Smooth muscle cell (in vitro differentiated cells): ENCODE results near the gene MAD1L1. TPM values are rescaled to one million over a fixed set of nuclear protein-coding genes. Genes with fewer than 3 reads are reported as not detected.
"Not testable (repeated sequence)": the region's sequence is repeated elsewhere in the genome, so short reads cannot be mapped to it uniquely, and the experiment has no call there.

ENCODE experiments used
- DNase-seq: peaks from one replicate; lab custom pipeline; 2025; ENCODE audit not compliant: unreplicated experiment; lab: John Stamatoyannopoulos, UW
- H2AFZ ChIP-seq: fragments of 200-600 bp; sonication (generic); 2 replicates; pipeline ENCODE4 v1.6.0; 2016; ENCODE audit warnings: antibody characterized with exemption, low read depth, mild to moderate bottlenecking
- H3F3A ChIP-seq: fragments of 200-600 bp; sonication (generic); 2 replicates; pipeline ENCODE4 v1.6.0; 2017; ENCODE audit warnings: antibody characterized with exemption, low read depth
- H3K27ac ChIP-seq: fragments of 200-600 bp; sonication (generic); 2 replicates; pipeline ENCODE4 v1.5.1; 2016; ENCODE audit warnings: low read depth, mild to moderate bottlenecking
- H3K27me3 ChIP-seq: fragments of 200-600 bp; sonication (generic); 2 replicates; pipeline ENCODE4 v1.6.1; 2016; ENCODE audit warnings: low read depth, mild to moderate bottlenecking
- H3K36me3 ChIP-seq: fragments of 200-600 bp; sonication (generic); 2 replicates; pipeline ENCODE4 v1.5.1; 2016; ENCODE audit warnings: low read depth
- H3K4me1 ChIP-seq: fragments of 200-600 bp; sonication (generic); 2 replicates; pipeline ENCODE4 v1.5.1; 2016; ENCODE audit warnings: low read depth
- H3K4me2 ChIP-seq: fragments of 200-600 bp; sonication (generic); 2 replicates; pipeline ENCODE4 v1.6.0; 2016; ENCODE audit warnings: mild to moderate bottlenecking
- H3K4me3 ChIP-seq: fragments of 200-600 bp; sonication (generic); 2 replicates; pipeline ENCODE4 v1.5.1; 2016; ENCODE audit warnings: mild to moderate bottlenecking
- H3K79me2 ChIP-seq: fragments of 200-600 bp; sonication (generic); 2 replicates; pipeline ENCODE4 v1.6.0; 2016; ENCODE audit warnings: low read depth, mild to moderate bottlenecking
- H3K9ac ChIP-seq: fragments of 200-600 bp; sonication (generic); 2 replicates; pipeline ENCODE4 v1.6.0; 2016; ENCODE audit warnings: low read depth
- H3K9me3 ChIP-seq: fragments of 200-600 bp; sonication (generic); replicated peaks from 2 replicates; pipeline ENCODE4 v1.5.1; 2016; ENCODE audit warnings: low read depth
- H4K20me1 ChIP-seq: fragments of 200-600 bp; sonication (generic); 2 replicates; pipeline ENCODE4 v1.6.0; 2016; ENCODE audit warnings: low read depth
- CTCF ChIP-seq: fragments of 200-600 bp; sonication (generic); IDR thresholded peaks from 2 replicates; pipeline ENCODE4 v1.5.1; 2017; ENCODE audit warnings: borderline replicate concordance, mild to moderate bottlenecking, antibody characterized with exemption; ENCODE audit not compliant: insufficient read depth, poor library complexity, severe bottlenecking
- WGBS: methylation state at CpG from one replicate; pipeline ENCODE4 v1.1.7; 2016; ENCODE audit warnings: low lambda C conversion rate; 5-methylcytosine and 5-hydroxymethylcytosine counted together
- polyA plus RNA-seq: library from polyadenylated mRNA; unstranded; fragments of >200 nt; fragmentation: Nextera tagmentation; extraction: Ambion mirVana; gene quantifications from 2 replicates; pipeline ENCODE4 v1.2.1, GENCODE V29; 2016
- total RNA-seq: library from RNA; depleted of rRNA; stranded (reverse); fragments of >200 nt; gene quantifications from 2 replicates; pipeline ENCODE4 v1.2.3, GENCODE V29; 2014

The MAD1L1 gene
- total and polyA plus RNA-seq, 2 experiments from 2014 or later, result 33.4 to 60.7 TPM

- Histone ChIP-seq H3K27me3 (no peaks in the 10 kb centered on the region), H3K36me3 (no peaks in the 10 kb centered on the region), H3K79me2 (no peaks in the 10 kb centered on the region), H3K4me3 (no peak overlapping the region), H4K20me1 (no peaks in the 10 kb centered on the region), H2AFZ (no peak overlapping the region), H3K27ac (peak overlapping the region; percentile 28), H3K9ac (no peak overlapping the region), H3K4me2 (peak overlapping the region; percentile 1), H3K4me1 (no peaks in the 10 kb centered on the region), H3K9me3 (no peaks in the 10 kb centered on the region), H3F3A (no peaks in the 10 kb centered on the region)
- DNase-seq, result no peak
- TF ChIP-seq CTCF, result no peak
- WGBS, result 90% methylated on average over 24 of the region's 31 CpGs
Observed at GRCh38 chr7:1842321-1843221, 390.2 kb downstream of the MAD1L1 start.

GRCh38 chr7:1841286-1842021 is 391.3 kb downstream of the MAD1L1 start:
- not testable (repeated sequence) for H3K4me1 ChIP-seq, DNase-seq

GRCh38 chr7:1840744-1841143 is 392.0 kb downstream of the MAD1L1 start:
- not testable (repeated sequence) for H3K4me2 ChIP-seq, H3K36me3 ChIP-seq, DNase-seq, H3K79me2 ChIP-seq, H3K27me3 ChIP-seq, H2AFZ ChIP-seq, H3K4me3 ChIP-seq, H3K9ac ChIP-seq, H3K9me3 ChIP-seq, H3K4me1 ChIP-seq, H3K27ac ChIP-seq, H3F3A ChIP-seq, H4K20me1 ChIP-seq
- WGBS, result 94% methylated on average over 18 of the region's 18 CpGs

More at GRCh38 chr7:1841286-1842021, 391.3 kb downstream of the MAD1L1 start:
- not testable (repeated sequence) for H3K4me3 ChIP-seq, H3K4me2 ChIP-seq, H3K27ac ChIP-seq, H3K36me3 ChIP-seq, H3K9me3 ChIP-seq, H3K9ac ChIP-seq, H3F3A ChIP-seq, H3K79me2 ChIP-seq, H3K27me3 ChIP-seq, H4K20me1 ChIP-seq, H2AFZ ChIP-seq
- 96% methylated on average over 38 of the region's 40 CpGs for WGBS

- 95% methylated on average over 14 of the region's 14 CpGs for WGBS
- H2AFZ ChIP-seq, result no peak overlapping the region
- H3K9ac ChIP-seq, result no peak overlapping the region
- no peak overlapping the region for H3K4me3 ChIP-seq
- H3K27me3 ChIP-seq, result no peaks in the 10 kb centered on the region
- H3F3A ChIP-seq, result no peaks in the 10 kb centered on the region
- no peaks in the 10 kb centered on the region for H3K36me3 ChIP-seq
- no peaks in the 10 kb centered on the region for H3K79me2 ChIP-seq
- H4K20me1 ChIP-seq, result no peaks in the 10 kb centered on the region
- H3K4me1 ChIP-seq, result no peaks in the 10 kb centered on the region
- no peak overlapping the region for H3K27ac ChIP-seq
- no peak for TF ChIP-seq CTCF
- DNase-seq, result no peak
- H3K9me3 ChIP-seq, result no peaks in the 10 kb centered on the region
- no peak overlapping the region for H3K4me2 ChIP-seq
Observed at GRCh38 chr7:1839701-1840100, 393.0 kb downstream of the MAD1L1 start.

GRCh38 chr7:1838911-1839531 is 393.7 kb downstream of the MAD1L1 start:
- not testable (repeated sequence) for H4K20me1 ChIP-seq, H3K27ac ChIP-seq, H3K79me2 ChIP-seq, H3K9ac ChIP-seq, H3K36me3 ChIP-seq, H3K4me1 ChIP-seq, H3F3A ChIP-seq, H3K27me3 ChIP-seq, DNase-seq, H2AFZ ChIP-seq, H3K9me3 ChIP-seq, H3K4me3 ChIP-seq, H3K4me2 ChIP-seq
- WGBS, result 95% methylated on average over 20 of the region's 21 CpGs

- H3K27ac ChIP-seq, H3K4me1 ChIP-seq, H2AFZ ChIP-seq, H3K4me3 ChIP-seq, H3F3A ChIP-seq, H3K9ac ChIP-seq, DNase-seq, H4K20me1 ChIP-seq, H3K9me3 ChIP-seq, H3K4me2 ChIP-seq, H3K36me3 ChIP-seq, H3K27me3 ChIP-seq, H3K79me2 ChIP-seq: not testable (repeated sequence)
- WGBS, result 94% methylated on average over 13 of the region's 13 CpGs
Observed at GRCh38 chr7:1838544-1838872, 394.2 kb downstream of the MAD1L1 start.
